Measurements from ENCODE around the gene SEC31A. TPM values are rescaled to one million over a fixed set of nuclear protein-coding genes. Genes with fewer than 3 reads are reported as not detected.
"Not testable (repeated sequence)": the region's sequence is repeated elsewhere in the genome, so short reads cannot be mapped to it uniquely, and the experiment has no call there.

SEC31A gene
- total RNA-seq, 4 donors from 2014 or later, result 133 to 299 (median 161) TPM

DNA sequence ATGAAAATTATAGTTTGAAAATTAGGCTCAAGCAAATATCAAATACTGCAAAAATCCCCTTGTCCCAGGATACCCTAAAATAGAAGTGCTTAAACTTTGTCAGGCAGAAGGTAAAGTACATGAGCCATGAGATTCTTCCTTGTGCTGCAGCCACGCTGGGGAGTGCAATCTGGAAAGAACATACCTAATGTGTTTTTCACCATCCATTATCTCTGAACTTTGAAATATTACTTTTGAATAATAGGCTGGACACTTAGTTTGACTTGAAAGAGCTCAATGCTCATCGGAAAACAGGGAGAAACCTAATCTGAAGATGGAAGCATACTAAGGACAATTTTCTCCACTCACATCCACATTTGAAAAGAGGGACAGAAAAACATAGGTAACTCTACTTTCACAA is 28.4 kb upstream of the SEC31A start:
- no peaks in the 10 kb centered on the region for H3K27me3 ChIP-seq
- DNase-seq (ENCODE audit: low spot score in 2 of 2), result no peak
- no peak overlapping the region for H3K27ac ChIP-seq
- no peak for TF ChIP-seq POLR2AphosphoS5 (IDR thresholded peaks at IDR 0.05)
- TF ChIP-seq, protein P1, sequence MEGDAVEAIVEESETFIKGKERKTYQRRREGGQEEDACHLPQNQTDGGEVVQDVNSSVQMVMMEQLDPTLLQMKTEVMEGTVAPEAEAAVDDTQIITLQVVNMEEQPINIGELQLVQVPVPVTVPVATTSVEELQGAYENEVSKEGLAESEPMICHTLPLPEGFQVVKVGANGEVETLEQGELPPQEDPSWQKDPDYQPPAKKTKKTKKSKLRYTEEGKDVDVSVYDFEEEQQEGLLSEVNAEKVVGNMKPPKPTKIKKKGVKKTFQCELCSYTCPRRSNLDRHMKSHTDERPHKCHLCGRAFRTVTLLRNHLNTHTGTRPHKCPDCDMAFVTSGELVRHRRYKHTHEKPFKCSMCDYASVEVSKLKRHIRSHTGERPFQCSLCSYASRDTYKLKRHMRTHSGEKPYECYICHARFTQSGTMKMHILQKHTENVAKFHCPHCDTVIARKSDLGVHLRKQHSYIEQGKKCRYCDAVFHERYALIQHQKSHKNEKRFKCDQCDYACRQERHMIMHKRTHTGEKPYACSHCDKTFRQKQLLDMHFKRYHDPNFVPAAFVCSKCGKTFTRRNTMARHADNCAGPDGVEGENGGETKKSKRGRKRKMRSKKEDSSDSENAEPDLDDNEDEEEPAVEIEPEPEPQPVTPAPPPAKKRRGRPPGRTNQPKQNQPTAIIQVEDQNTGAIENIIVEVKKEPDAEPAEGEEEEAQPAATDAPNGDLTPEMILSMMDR (IDR thresholded peaks at IDR 0.05), result no peak
- no peak for TF ChIP-seq EP300 (IDR thresholded peaks at IDR 0.05)
- TF ChIP-seq POLR2A (IDR thresholded peaks at IDR 0.05), result no peak
- WGBS, result 94% methylated on average over 2 of the region's 2 CpGs
- H3K9me3 ChIP-seq, result no peaks in the 10 kb centered on the region
- H3K4me1 ChIP-seq, result no peaks in the 10 kb centered on the region
- H3K36me3 ChIP-seq, result peaks cover 6% of the 10 kb centered on the region
- no peak overlapping the region for H3K4me3 ChIP-seq

DNA sequence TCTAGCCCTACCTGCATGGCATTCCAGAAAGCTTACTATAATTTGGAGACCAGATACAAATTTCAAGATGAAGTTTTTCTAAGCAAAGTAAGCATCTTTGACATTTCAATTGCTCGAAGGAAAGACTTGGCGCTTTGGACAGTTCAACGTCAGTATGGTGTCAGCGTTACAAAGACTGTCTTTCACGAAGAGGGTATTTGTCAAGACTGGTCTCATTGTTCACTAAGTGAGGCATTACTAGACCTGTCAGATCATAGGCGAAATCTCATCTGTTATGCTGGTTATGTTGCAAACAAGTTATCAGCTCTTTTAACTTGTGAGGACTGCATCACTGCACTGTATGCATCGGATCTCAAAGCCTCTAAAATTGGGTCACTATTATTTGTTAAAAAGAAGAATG is 27.1 kb upstream of the SEC31A start:
- no peaks in the 10 kb centered on the region for H3K9me3 ChIP-seq
- H3K27me3 ChIP-seq, result no peaks in the 10 kb centered on the region
- WGBS, result 94% methylated on average over 7 of the region's 7 CpGs
- no peak overlapping the region for H3K4me3 ChIP-seq
- DNase-seq (ENCODE audit: low spot score in 2 of 2), result no peak
- no peak overlapping the region for H3K27ac ChIP-seq
- H3K36me3 ChIP-seq, result peaks cover 6% of the 10 kb centered on the region
- H3K4me1 ChIP-seq, result no peaks in the 10 kb centered on the region
- TF ChIP-seq EP300 (IDR thresholded peaks at IDR 0.05) (no peak), POLR2AphosphoS5 (IDR thresholded peaks at IDR 0.05) (no peak), POLR2A (IDR thresholded peaks at IDR 0.05) (no peak)
- TF ChIP-seq, protein P1 (IDR thresholded peaks at IDR 0.05), result no peak

DNA sequence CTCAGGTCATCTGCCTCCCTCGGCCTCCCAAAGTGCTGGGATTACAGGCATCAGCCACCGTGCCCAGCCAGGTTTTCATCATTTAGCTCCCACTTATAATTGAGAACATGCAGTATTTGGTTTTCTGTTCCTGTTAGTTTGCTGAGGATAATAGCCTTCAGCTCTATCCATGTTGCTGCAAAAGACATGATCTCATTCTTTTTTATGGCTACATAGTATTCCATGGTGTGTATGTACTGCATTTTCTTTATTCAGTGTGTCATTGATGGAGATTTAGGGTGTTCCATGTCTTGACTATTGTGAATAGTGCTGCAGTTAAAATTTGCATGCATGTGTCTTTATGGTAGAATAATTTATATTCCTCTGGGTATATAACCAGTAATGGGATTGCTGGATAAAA is 23.0 kb upstream of the SEC31A start:
- not testable (repeated sequence) for H3K9me3 ChIP-seq; H3K4me3 ChIP-seq; DNase-seq (ENCODE audit: low spot score in 2 of 2); H3K27me3 ChIP-seq; H3K27ac ChIP-seq; H3K4me1 ChIP-seq; H3K36me3 ChIP-seq
- WGBS, result 95% methylated on average over 2 of the region's 2 CpGs

DNA sequence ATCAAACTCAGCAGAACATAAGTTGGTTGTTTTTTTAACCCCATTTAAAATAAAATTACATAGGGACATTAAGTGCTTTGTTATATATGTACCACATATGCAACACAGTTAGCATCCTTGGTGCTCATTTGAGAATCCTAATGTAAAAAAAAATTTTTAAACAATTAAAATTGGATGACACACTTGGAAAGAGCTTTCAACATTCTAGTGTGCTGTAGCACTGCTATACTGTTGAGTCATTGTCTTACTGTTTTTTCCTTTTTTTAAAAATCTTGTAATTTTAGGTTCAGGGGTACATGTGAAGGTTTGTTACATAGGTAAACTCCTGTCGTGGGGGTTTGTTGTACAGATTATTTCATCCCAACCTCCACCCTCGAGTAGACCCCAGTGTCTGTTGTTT is 22.4 kb upstream of the SEC31A start:
- no peaks in the 10 kb centered on the region for H3K9me3 ChIP-seq
- DNase-seq (ENCODE audit: low spot score in 2 of 2), result no peak
- no peak overlapping the region for H3K27ac ChIP-seq
- TF ChIP-seq EP300 (IDR thresholded peaks at IDR 0.05) (no peak), POLR2AphosphoS5 (IDR thresholded peaks at IDR 0.05) (no peak), POLR2A (IDR thresholded peaks at IDR 0.05) (no peak)
- TF ChIP-seq, protein P1 (IDR thresholded peaks at IDR 0.05), result no peak
- no peaks in the 10 kb centered on the region for H3K4me1 ChIP-seq
- peaks cover 13% of the 10 kb centered on the region for H3K36me3 ChIP-seq
- WGBS, result 48% methylated on average over 2 of the region's 2 CpGs
- no peaks in the 10 kb centered on the region for H3K27me3 ChIP-seq
- H3K4me3 ChIP-seq, result no peak overlapping the region

DNA sequence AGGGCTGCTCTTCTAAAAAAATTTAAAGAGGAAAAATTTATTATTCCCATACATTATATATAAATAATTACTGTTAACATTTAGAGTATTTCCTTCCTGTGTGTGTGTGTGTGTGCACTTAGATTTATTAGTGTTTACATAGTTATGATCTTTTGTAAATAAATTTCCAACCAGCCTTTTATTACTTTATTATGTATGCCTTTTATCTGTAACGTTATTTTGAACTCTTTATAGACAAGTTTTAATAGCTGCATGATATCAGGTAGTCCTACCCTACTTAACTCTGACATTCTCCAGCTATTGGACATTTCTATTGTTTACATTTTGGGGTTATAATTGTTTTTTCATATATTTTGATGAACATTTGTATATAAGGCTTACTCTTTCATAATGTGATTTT is 18.4 kb upstream of the SEC31A start:
- no peak for DNase-seq (ENCODE audit: low spot score in 2 of 2)
- H3K4me1 ChIP-seq, result no peaks in the 10 kb centered on the region
- no peak overlapping the region for H3K4me3 ChIP-seq
- 85% methylated on average over 1 of the region's 1 CpG for WGBS
- no peaks in the 10 kb centered on the region for H3K27me3 ChIP-seq
- H3K36me3 ChIP-seq, result peaks cover 17% of the 10 kb centered on the region
- no peaks in the 10 kb centered on the region for H3K9me3 ChIP-seq
- H3K27ac ChIP-seq, result no peak overlapping the region
- TF ChIP-seq POLR2A (IDR thresholded peaks at IDR 0.05), result no peak
- TF ChIP-seq POLR2AphosphoS5 (IDR thresholded peaks at IDR 0.05), result no peak
- TF ChIP-seq, protein P1 (IDR thresholded peaks at IDR 0.05), result no peak

DNA sequence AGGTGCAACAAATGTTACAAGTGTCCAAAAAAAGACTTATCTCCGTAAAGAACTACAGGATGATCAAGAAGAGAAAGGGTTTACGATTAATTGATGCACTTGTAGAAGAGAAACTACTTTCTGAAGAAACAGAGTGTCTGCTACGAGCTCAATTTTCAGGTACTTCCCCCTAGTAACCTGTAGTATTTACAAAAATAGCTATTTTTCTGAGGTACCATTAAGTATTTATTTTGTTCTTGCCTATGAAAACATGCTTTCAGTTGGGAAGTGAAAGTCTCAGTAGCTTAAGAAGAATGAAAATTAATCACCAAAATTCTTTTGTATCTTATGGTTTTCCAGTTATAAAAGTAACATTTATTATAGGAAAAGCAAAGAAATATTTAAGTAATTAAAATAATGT is 15.5 kb upstream of the SEC31A start:
- no peak for TF ChIP-seq EP300 (IDR thresholded peaks at IDR 0.05)
- TF ChIP-seq POLR2A (IDR thresholded peaks at IDR 0.05), result no peak
- no peak for TF ChIP-seq POLR2AphosphoS5 (IDR thresholded peaks at IDR 0.05)
- TF ChIP-seq, protein P1 (IDR thresholded peaks at IDR 0.05), result no peak
- WGBS, result 91% methylated on average over 3 of the region's 3 CpGs
- Histone ChIP-seq H3K27me3 (no peaks in the 10 kb centered on the region), H3K4me3 (no peak overlapping the region), H3K4me1 (peaks cover 7% of the 10 kb centered on the region), H3K9me3 (no peaks in the 10 kb centered on the region), H3K36me3 (peaks cover 17% of the 10 kb centered on the region), H3K27ac (no peak overlapping the region)
- DNase-seq (ENCODE audit: low spot score in 2 of 2), result no peak
